Smooth muscle cell (in vitro differentiated cells): ENCODE results near the gene TLE4. TPM values are rescaled to one million over a fixed set of nuclear protein-coding genes. Genes with fewer than 3 reads are reported as not detected.
"Not testable (repeated sequence)": the region's sequence is repeated elsewhere in the genome, so short reads cannot be mapped to it uniquely, and the experiment has no call there.

Experiments
- DNase-seq: peaks from one replicate; lab custom pipeline; 2025; ENCODE audit not compliant: unreplicated experiment; lab: John Stamatoyannopoulos, UW
- H2AFZ ChIP-seq: fragments of 200-600 bp; sonication (generic); 2 replicates; pipeline ENCODE4 v1.6.0; 2016; ENCODE audit warnings: antibody characterized with exemption, low read depth, mild to moderate bottlenecking
- H3F3A ChIP-seq: fragments of 200-600 bp; sonication (generic); 2 replicates; pipeline ENCODE4 v1.6.0; 2017; ENCODE audit warnings: antibody characterized with exemption, low read depth
- H3K27ac ChIP-seq: fragments of 200-600 bp; sonication (generic); 2 replicates; pipeline ENCODE4 v1.5.1; 2016; ENCODE audit warnings: low read depth, mild to moderate bottlenecking
- H3K27me3 ChIP-seq: fragments of 200-600 bp; sonication (generic); 2 replicates; pipeline ENCODE4 v1.6.1; 2016; ENCODE audit warnings: low read depth, mild to moderate bottlenecking
- H3K36me3 ChIP-seq: fragments of 200-600 bp; sonication (generic); 2 replicates; pipeline ENCODE4 v1.5.1; 2016; ENCODE audit warnings: low read depth
- H3K4me1 ChIP-seq: fragments of 200-600 bp; sonication (generic); 2 replicates; pipeline ENCODE4 v1.5.1; 2016; ENCODE audit warnings: low read depth
- H3K4me2 ChIP-seq: fragments of 200-600 bp; sonication (generic); 2 replicates; pipeline ENCODE4 v1.6.0; 2016; ENCODE audit warnings: mild to moderate bottlenecking
- H3K4me3 ChIP-seq: fragments of 200-600 bp; sonication (generic); 2 replicates; pipeline ENCODE4 v1.5.1; 2016; ENCODE audit warnings: mild to moderate bottlenecking
- H3K79me2 ChIP-seq: fragments of 200-600 bp; sonication (generic); 2 replicates; pipeline ENCODE4 v1.6.0; 2016; ENCODE audit warnings: low read depth, mild to moderate bottlenecking
- H3K9ac ChIP-seq: fragments of 200-600 bp; sonication (generic); 2 replicates; pipeline ENCODE4 v1.6.0; 2016; ENCODE audit warnings: low read depth
- H3K9me3 ChIP-seq: fragments of 200-600 bp; sonication (generic); replicated peaks from 2 replicates; pipeline ENCODE4 v1.5.1; 2016; ENCODE audit warnings: low read depth
- H4K20me1 ChIP-seq: fragments of 200-600 bp; sonication (generic); 2 replicates; pipeline ENCODE4 v1.6.0; 2016; ENCODE audit warnings: low read depth
- WGBS: methylation state at CpG from one replicate; pipeline ENCODE4 v1.1.7; 2016; ENCODE audit warnings: low lambda C conversion rate; 5-methylcytosine and 5-hydroxymethylcytosine counted together
- polyA plus RNA-seq: library from polyadenylated mRNA; unstranded; fragments of >200 nt; fragmentation: Nextera tagmentation; extraction: Ambion mirVana; gene quantifications from 2 replicates; pipeline ENCODE4 v1.2.1, GENCODE V29; 2016
- total RNA-seq: library from RNA; depleted of rRNA; stranded (reverse); fragments of >200 nt; gene quantifications from 2 replicates; pipeline ENCODE4 v1.2.3, GENCODE V29; 2014
- TF ChIP-seq, protein P1 (sequence below): fragments of 200-600 bp; sonication (generic); IDR thresholded peaks from 2 replicates; pipeline ENCODE4 v1.5.1; 2017; ENCODE audit warnings: borderline replicate concordance, mild to moderate bottlenecking, antibody characterized with exemption; ENCODE audit not compliant: insufficient read depth, poor library complexity, severe bottlenecking

TLE4 gene
- total and polyA plus RNA-seq, 2 experiments from 2014 or later, result 31.6 to 74.3 TPM

DNA sequence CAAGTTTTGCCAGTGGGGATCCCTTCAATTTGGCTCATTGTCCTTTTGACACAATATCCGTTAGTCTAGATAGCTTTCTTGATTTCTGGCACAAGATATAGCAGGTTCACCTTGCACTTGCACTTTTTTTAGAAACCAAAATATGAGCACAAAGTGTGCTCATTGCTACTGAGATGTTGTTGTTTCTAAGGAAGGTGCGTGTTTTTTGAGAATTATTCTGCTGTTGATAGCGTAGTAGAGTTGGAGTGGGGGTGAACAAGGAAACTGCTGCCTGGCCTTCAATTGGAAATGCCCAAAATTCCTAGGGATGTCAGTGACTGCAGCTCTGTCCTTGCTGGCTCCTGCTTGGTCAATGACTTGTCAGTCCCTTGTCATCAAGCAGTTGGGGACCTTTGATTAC lies 73.3 kb downstream of the TLE4 start:
- Histone ChIP-seq H2AFZ (no peak overlapping the region), H3K79me2 (peaks cover 29% of the 10 kb centered on the region), H3K27ac (no peak overlapping the region), H3K36me3 (peaks cover 10% of the 10 kb centered on the region), H3K27me3 (no peaks in the 10 kb centered on the region), H3K4me2 (no peak overlapping the region), H3K4me3 (no peak overlapping the region), H3F3A (no peaks in the 10 kb centered on the region), H3K9me3 (no peaks in the 10 kb centered on the region), H4K20me1 (peaks cover 60% of the 10 kb centered on the region), H3K9ac (no peak overlapping the region), H3K4me1 (peaks cover 16% of the 10 kb centered on the region)
- over 99% methylated on average over 3 of the region's 3 CpGs for WGBS
- no peak for DNase-seq
- TF ChIP-seq, protein P1, sequence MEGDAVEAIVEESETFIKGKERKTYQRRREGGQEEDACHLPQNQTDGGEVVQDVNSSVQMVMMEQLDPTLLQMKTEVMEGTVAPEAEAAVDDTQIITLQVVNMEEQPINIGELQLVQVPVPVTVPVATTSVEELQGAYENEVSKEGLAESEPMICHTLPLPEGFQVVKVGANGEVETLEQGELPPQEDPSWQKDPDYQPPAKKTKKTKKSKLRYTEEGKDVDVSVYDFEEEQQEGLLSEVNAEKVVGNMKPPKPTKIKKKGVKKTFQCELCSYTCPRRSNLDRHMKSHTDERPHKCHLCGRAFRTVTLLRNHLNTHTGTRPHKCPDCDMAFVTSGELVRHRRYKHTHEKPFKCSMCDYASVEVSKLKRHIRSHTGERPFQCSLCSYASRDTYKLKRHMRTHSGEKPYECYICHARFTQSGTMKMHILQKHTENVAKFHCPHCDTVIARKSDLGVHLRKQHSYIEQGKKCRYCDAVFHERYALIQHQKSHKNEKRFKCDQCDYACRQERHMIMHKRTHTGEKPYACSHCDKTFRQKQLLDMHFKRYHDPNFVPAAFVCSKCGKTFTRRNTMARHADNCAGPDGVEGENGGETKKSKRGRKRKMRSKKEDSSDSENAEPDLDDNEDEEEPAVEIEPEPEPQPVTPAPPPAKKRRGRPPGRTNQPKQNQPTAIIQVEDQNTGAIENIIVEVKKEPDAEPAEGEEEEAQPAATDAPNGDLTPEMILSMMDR, result no peak

- Histone ChIP-seq H3K79me2 (peaks cover 25% of the 10 kb centered on the region), H3K4me3 (no peak overlapping the region), H3F3A (no peaks in the 10 kb centered on the region), H3K27me3 (no peaks in the 10 kb centered on the region), H3K27ac (no peak overlapping the region), H2AFZ (no peak overlapping the region), H3K9me3 (no peaks in the 10 kb centered on the region), H3K36me3 (peaks cover 10% of the 10 kb centered on the region), H3K4me2 (no peak overlapping the region), H3K9ac (no peak overlapping the region), H3K4me1 (peaks cover 23% of the 10 kb centered on the region), H4K20me1 (peaks cover 62% of the 10 kb centered on the region)
- TF ChIP-seq, protein P1, result no peak
- WGBS, result 100% methylated on average over 1 of the region's 1 CpG
- no peak for DNase-seq
Measured at GRCh38 chr9:79646096-79646495, 74.3 kb downstream of the TLE4 start.

GRCh38 chr9:79651251-79651795 lies 79.6 kb downstream of the TLE4 start:
- TF ChIP-seq, protein P1, result no peak
- H3F3A ChIP-seq, result no peaks in the 10 kb centered on the region
- no peak overlapping the region for H3K27ac ChIP-seq
- H3K9ac ChIP-seq, result no peak overlapping the region
- no peak for DNase-seq
- no peaks in the 10 kb centered on the region for H3K27me3 ChIP-seq
- peaks cover 5% of the 10 kb centered on the region for H3K36me3 ChIP-seq
- no peak overlapping the region for H3K4me3 ChIP-seq
- 60% methylated on average over 10 of the region's 10 CpGs for WGBS
- peaks cover 68% of the 10 kb centered on the region for H4K20me1 ChIP-seq
- peaks cover 21% of the 10 kb centered on the region for H3K4me1 ChIP-seq
- H3K9me3 ChIP-seq, result no peaks in the 10 kb centered on the region
- H3K79me2 ChIP-seq, result peaks cover 12% of the 10 kb centered on the region
- H2AFZ ChIP-seq, result no peak overlapping the region
- H3K4me2 ChIP-seq, result no peak overlapping the region

DNA sequence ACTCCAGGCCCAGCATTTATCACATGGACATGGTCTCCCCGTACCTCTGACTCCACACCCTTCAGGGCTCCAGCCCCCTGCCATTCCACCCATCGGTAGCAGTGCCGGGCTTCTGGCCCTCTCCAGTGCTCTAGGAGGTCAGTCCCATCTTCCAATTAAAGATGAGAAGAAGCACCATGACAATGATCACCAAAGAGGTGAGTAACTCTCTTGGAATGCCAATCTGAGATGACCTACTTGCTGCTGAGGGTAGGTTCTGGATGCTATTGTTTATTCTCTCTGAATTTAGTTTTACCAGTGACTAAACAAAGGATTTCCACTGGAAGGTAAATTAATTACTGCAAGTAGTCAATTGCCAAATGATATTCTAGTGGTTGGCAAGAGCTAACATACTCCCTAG lies 80.8 kb downstream of the TLE4 start:
- no peak overlapping the region for H3K4me3 ChIP-seq
- H3K27me3 ChIP-seq, result no peaks in the 10 kb centered on the region
- H3K9me3 ChIP-seq, result no peaks in the 10 kb centered on the region
- no peak overlapping the region for H3K9ac ChIP-seq
- peaks cover 2% of the 10 kb centered on the region for H3K79me2 ChIP-seq
- H3K4me1 ChIP-seq, result peaks cover 13% of the 10 kb centered on the region
- TF ChIP-seq, protein P1, result no peak
- no peak overlapping the region for H3K27ac ChIP-seq
- no peak overlapping the region for H3K4me2 ChIP-seq
- H4K20me1 ChIP-seq, result peaks cover 62% of the 10 kb centered on the region
- no peak for DNase-seq
- 82% methylated on average over 3 of the region's 3 CpGs for WGBS
- H2AFZ ChIP-seq, result no peak overlapping the region
- H3F3A ChIP-seq, result no peaks in the 10 kb centered on the region
- H3K36me3 ChIP-seq, result peaks cover 5% of the 10 kb centered on the region

- not testable (repeated sequence) for H3K4me2 ChIP-seq, H2AFZ ChIP-seq, H3F3A ChIP-seq, H3K9ac ChIP-seq, H3K4me3 ChIP-seq, H3K79me2 ChIP-seq, H3K36me3 ChIP-seq, H3K27ac ChIP-seq, H3K9me3 ChIP-seq, H3K27me3 ChIP-seq, DNase-seq
- WGBS, result 98% methylated on average over 13 of the region's 13 CpGs
- Histone ChIP-seq H4K20me1 (peaks cover 56% of the 10 kb centered on the region), H3K4me1 (peaks cover 14% of the 10 kb centered on the region)
Measured at GRCh38 chr9:79654591-79655382, 83.0 kb downstream of the TLE4 start.
